ENCODE measurements around the gene UBC.
"Not testable (repeated sequence)": the region's sequence is repeated elsewhere in the genome, so short reads cannot be mapped to it uniquely, and the experiment has no call there.

DNA sequence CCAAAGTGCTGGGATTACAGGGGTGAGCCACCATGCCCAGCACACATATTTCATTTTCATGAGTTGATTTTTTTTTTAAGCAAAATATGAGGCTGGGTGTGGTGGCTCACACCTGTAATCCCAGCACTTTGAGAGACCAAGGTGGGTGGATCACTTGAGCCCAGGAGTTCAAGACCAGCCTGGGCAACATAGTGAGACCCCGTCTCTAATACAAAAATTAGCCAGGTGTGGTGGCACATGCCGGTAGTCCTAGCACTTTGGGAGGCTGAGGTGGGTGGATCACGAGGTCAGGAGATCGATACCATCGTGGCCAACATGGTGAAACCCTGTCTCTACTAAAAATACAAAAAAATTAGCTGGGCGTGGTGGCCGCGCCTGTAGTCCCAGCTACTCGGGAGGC lies 17.1 kb upstream of the UBC start:
- TF ChIP-seq CTCF, POLR2A, POLR2AphosphoS5 (IDR thresholded peaks at IDR 0.05): not testable (repeated sequence)

Measured in breast epithelium (tissue), 3 donors.